NCI-H226 (cell line): ENCODE data around the gene FKBP9.
"Not testable (repeated sequence)": the region's sequence is repeated elsewhere in the genome, so short reads cannot be mapped to it uniquely, and the experiment has no call there.

ENCODE experiments used
- DNase-seq: peaks from one replicate; pipeline ENCODE4 v3.0.0-alpha.2; 2015

FKBP9 gene

GRCh38 chr7:32952876-32953275 is 4.4 kb upstream of the FKBP9 start:
- DNase-seq, result no peak

- no peak for DNase-seq
These were observed 1.1 kb downstream of the FKBP9 start for GRCh38 chr7:32958046-32959025.

- not testable (repeated sequence) for DNase-seq
These were observed 6.7 kb downstream of the FKBP9 start for GRCh38 chr7:32963880-32964301.

GRCh38 chr7:32964461-32965159 is 7.4 kb downstream of the FKBP9 start:
- not testable (repeated sequence) for DNase-seq

- not testable (repeated sequence) for DNase-seq
These were observed 9.4 kb downstream of the FKBP9 start for GRCh38 chr7:32966489-32967267.

- DNase-seq, result not testable (repeated sequence)
These were observed 10.0 kb downstream of the FKBP9 start for GRCh38 chr7:32967268-32967582.

- not testable (repeated sequence) for DNase-seq
These were observed 14.7 kb downstream of the FKBP9 start for GRCh38 chr7:32971967-32972366.

- DNase-seq, result peak; percentile 47
These were observed 19.9 kb downstream of the FKBP9 start for GRCh38 chr7:32977159-32977558.

GRCh38 chr7:32979246-32979645 is 22.0 kb downstream of the FKBP9 start:
- peak; percentile 98 for DNase-seq

GRCh38 chr7:32979902-32980301 is 22.7 kb downstream of the FKBP9 start:
- not testable (repeated sequence) for DNase-seq

- not testable (repeated sequence) for DNase-seq
These were observed 30.9 kb downstream of the FKBP9 start for GRCh38 chr7:32988148-32988547.

- not testable (repeated sequence) for DNase-seq
These were observed 33.9 kb downstream of the FKBP9 start for GRCh38 chr7:32991068-32991585.

GRCh38 chr7:32991975-32992700 is 34.9 kb downstream of the FKBP9 start:
- not testable (repeated sequence) for DNase-seq

- DNase-seq, result peak; percentile 95
These were observed 35.5 kb downstream of the FKBP9 start for GRCh38 chr7:32992750-32993149.

GRCh38 chr7:32997956-32998355 is 40.7 kb downstream of the FKBP9 start:
- not testable (repeated sequence) for DNase-seq

GRCh38 chr7:32998361-32999171 is 41.3 kb downstream of the FKBP9 start:
- DNase-seq, result peak; percentile 96

GRCh38 chr7:32999380-32999779 is 42.1 kb downstream of the FKBP9 start:
- DNase-seq, result not testable (repeated sequence)

GRCh38 chr7:33003111-33003510 is 45.9 kb downstream of the FKBP9 start:
- DNase-seq, result not testable (repeated sequence)

GRCh38 chr7:33004104-33004616 is 46.9 kb downstream of the FKBP9 start:
- not testable (repeated sequence) for DNase-seq

GRCh38 chr7:33005193-33005592 is 48.0 kb downstream of the FKBP9 start:
- DNase-seq, result not testable (repeated sequence)

GRCh38 chr7:33005690-33006089 is 48.5 kb downstream of the FKBP9 start:
- not testable (repeated sequence) for DNase-seq
